ENCODE measurements around the gene MROH2B.

DNA sequence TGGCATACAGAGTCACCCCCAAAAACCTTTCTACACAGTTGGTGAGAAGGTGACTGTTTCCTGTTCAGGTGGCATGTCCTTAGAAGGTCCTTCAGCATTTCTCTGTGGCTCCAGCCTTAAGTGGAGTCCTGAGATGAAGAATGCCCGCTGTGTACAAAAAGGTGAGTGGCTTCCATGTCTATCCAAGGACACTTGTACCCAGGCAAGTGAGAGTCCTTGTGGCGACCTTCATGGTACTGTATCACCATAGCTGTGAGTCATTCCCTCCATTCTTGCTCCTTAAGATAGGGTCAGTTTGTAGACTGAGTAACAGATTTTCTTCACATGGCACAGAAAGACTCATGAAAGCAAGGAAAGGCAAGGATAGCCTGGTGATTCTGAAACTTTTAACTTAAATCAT lies 98.7 kb downstream of the MROH2B start:
- TF ChIP-seq, protein P1, sequence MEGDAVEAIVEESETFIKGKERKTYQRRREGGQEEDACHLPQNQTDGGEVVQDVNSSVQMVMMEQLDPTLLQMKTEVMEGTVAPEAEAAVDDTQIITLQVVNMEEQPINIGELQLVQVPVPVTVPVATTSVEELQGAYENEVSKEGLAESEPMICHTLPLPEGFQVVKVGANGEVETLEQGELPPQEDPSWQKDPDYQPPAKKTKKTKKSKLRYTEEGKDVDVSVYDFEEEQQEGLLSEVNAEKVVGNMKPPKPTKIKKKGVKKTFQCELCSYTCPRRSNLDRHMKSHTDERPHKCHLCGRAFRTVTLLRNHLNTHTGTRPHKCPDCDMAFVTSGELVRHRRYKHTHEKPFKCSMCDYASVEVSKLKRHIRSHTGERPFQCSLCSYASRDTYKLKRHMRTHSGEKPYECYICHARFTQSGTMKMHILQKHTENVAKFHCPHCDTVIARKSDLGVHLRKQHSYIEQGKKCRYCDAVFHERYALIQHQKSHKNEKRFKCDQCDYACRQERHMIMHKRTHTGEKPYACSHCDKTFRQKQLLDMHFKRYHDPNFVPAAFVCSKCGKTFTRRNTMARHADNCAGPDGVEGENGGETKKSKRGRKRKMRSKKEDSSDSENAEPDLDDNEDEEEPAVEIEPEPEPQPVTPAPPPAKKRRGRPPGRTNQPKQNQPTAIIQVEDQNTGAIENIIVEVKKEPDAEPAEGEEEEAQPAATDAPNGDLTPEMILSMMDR (IDR thresholded peaks at IDR 0.05; ENCODE audit: low read length), result no peak
- TF ChIP-seq EZH2phosphoT487 (IDR thresholded peaks at IDR 0.05; ENCODE audit: low read length), result no peak

All from MM.1S (cell line).